Stimulated activated CD4-positive, alpha-beta T cell treated with anti-CD3 and anti-CD28 coated beads, Interleukin-12 subunit alpha, Interleukin-12 subunit beta, amount 100 ng/mL, for 48 hours (primary cell): Measurements from ENCODE around the gene CEMP1.

Experiments used
- DNase-seq, 3 donors: peaks; one replicate each; pipeline ENCODE4 v3.0.0-alpha.2; 2020; ENCODE audit warnings: low read depth in 2 of 3, low spot score in 1 of 3

The CEMP1 gene

GRCh38 chr16:2520784-2521531 is 10.2 kb downstream of the CEMP1 start:
- DNase-seq = no peak

- peak; percentile 82 to 88 (median 82) for DNase-seq
These were observed 11.0 kb downstream of the CEMP1 start, which contains the start of gene AMDHD2 for GRCh38 chr16:2520097-2520783. TSS of gene AMDHD2 (plus strand) at chr16:2520371. CDS start at chr16:2520459, 88 bp downstream.

GRCh38 chr16:2519711-2520080 is 11.5 kb downstream of the CEMP1 start:
- DNase-seq = no peak

GRCh38 chr16:2518823-2519710 is 12.1 kb downstream of the CEMP1 start:
- no peak for DNase-seq

- DNase-seq = no peak
These were observed 13.1 kb downstream of the CEMP1 start for GRCh38 chr16:2517954-2518605.

- DNase-seq = no peak
These were observed 14.6 kb downstream of the CEMP1 start for GRCh38 chr16:2516391-2517240.

GRCh38 chr16:2515180-2515851 is 15.9 kb downstream of the CEMP1 start:
- no peak for DNase-seq

GRCh38 chr16:2514333-2515179 is 16.7 kb downstream of the CEMP1 start:
- no peak for DNase-seq

GRCh38 chr16:2513405-2514332 is 17.5 kb downstream of the CEMP1 start, which contains the start of gene ATP6V0C:
TSS of gene ATP6V0C (plus strand) at chr16:2513952. CDS start at chr16:2514104, 152 bp downstream.
- peak; percentile 78 to 84 (median 80) for DNase-seq

- DNase-seq = no peak
These were observed 18.3 kb downstream of the CEMP1 start for GRCh38 chr16:2512735-2513404.

- no peak for DNase-seq
These were observed 19.0 kb downstream of the CEMP1 start for GRCh38 chr16:2511996-2512734.

- no peak for DNase-seq
These were observed 19.9 kb downstream of the CEMP1 start for GRCh38 chr16:2511128-2511800.

- no peak for DNase-seq
These were observed 22.3 kb downstream of the CEMP1 start for GRCh38 chr16:2508722-2509400.

- DNase-seq = no peak
These were observed 23.5 kb downstream of the CEMP1 start for GRCh38 chr16:2507665-2508064.

GRCh38 chr16:2507052-2507659 is 24.1 kb downstream of the CEMP1 start:
- DNase-seq = no peak
